GM12891 (cell line): ENCODE results near the gene APBA3.

Source experiments
- DNase-seq: peaks from one replicate; pipeline ENCODE4 v3.0.0; 2011; ENCODE audit warnings: low spot score; ENCODE audit not compliant: insufficient read length
- FAIRE-seq: peaks from 2 replicates; lab custom pipeline; 2011; peaks lifted over from hg19 to GRCh38; lab: Jason Lieb, UNC
- PAX5 ChIP-seq: IDR thresholded peaks from 2 replicates; pipeline ENCODE4 v1.6.1; 2011; ENCODE audit warnings: low read length, moderate library complexity, mild to moderate bottlenecking; ENCODE audit not compliant: insufficient read depth, severe bottlenecking
- POLR2A ChIP-seq: IDR thresholded peaks from 2 replicates; pipeline ENCODE4 v1.6.1; 2011; ENCODE audit warnings: low read depth, low read length, control low read depth
- POLR2AphosphoS5 ChIP-seq: IDR thresholded peaks from 2 replicates; pipeline ENCODE4 v1.6.1; 2011; ENCODE audit warnings: low read depth, low read length, control low read depth
- POU2F2 ChIP-seq: IDR thresholded peaks from 2 replicates; pipeline ENCODE4 v1.6.1; 2011; ENCODE audit warnings: low read depth, mild to moderate bottlenecking, control low read depth, low read length, moderate library complexity
- SPI1 ChIP-seq: IDR thresholded peaks from 2 replicates; pipeline ENCODE4 v1.6.1; 2011; ENCODE audit warnings: low read depth, low read length, control low read depth
- TAF1 ChIP-seq: IDR thresholded peaks from 2 replicates; pipeline ENCODE4 v1.6.1; 2011; ENCODE audit warnings: low read depth, low read length, control low read depth

APBA3 gene

GRCh38 chr19:3803986-3804385 is 42.5 kb upstream of the APBA3 start:
- DNase-seq (no peak), FAIRE-seq (no peak)
- TF ChIP-seq POLR2A (no peak), SPI1 (no peak), POU2F2 (no peak), POLR2AphosphoS5 (no peak), TAF1 (no peak), PAX5 (no peak)

- TF ChIP-seq POU2F2: no peak
- no peak for TF ChIP-seq POLR2AphosphoS5
- TF ChIP-seq SPI1: no peak
- no peak for TF ChIP-seq PAX5
- TF ChIP-seq TAF1: no peak
- no peak for TF ChIP-seq POLR2A
- DNase-seq (no peak), FAIRE-seq (no peak)
Measured at GRCh38 chr19:3803114-3803888, 41.8 kb upstream of the APBA3 start.

GRCh38 chr19:3801412-3802096 is 40.1 kb upstream of the APBA3 start:
- FAIRE-seq (peak; percentile 85), DNase-seq (no peak)
- no peak for TF ChIP-seq TAF1
- TF ChIP-seq POLR2AphosphoS5: no peak

GRCh38 chr19:3800996-3801395 is 39.5 kb upstream of the APBA3 start:
- DNase-seq (no peak), FAIRE-seq (no peak)
- TF ChIP-seq POU2F2: no peak
- no peak for TF ChIP-seq SPI1
- TF ChIP-seq POLR2AphosphoS5: no peak
- no peak for TF ChIP-seq PAX5
- TF ChIP-seq POLR2A: no peak
- TF ChIP-seq TAF1: no peak

- FAIRE-seq: no peak
- no peak for TF ChIP-seq POLR2A
- no peak for TF ChIP-seq POLR2AphosphoS5
- TF ChIP-seq SPI1: no peak
- no peak for TF ChIP-seq POU2F2
- no peak for TF ChIP-seq TAF1
- TF ChIP-seq PAX5: no peak
- no peak for DNase-seq
Measured at GRCh38 chr19:3798137-3798536, 36.6 kb upstream of the APBA3 start.

- no peak for TF ChIP-seq POLR2A
- no peak for TF ChIP-seq POU2F2
- TF ChIP-seq SPI1: no peak
- no peak for TF ChIP-seq PAX5
- no peak for TF ChIP-seq TAF1
- TF ChIP-seq POLR2AphosphoS5: no peak
- no peak for FAIRE-seq
- no peak for DNase-seq
Measured at GRCh38 chr19:3796358-3796757, 34.9 kb upstream of the APBA3 start.

GRCh38 chr19:3793799-3794198 is 32.3 kb upstream of the APBA3 start:
- no peak for TF ChIP-seq POU2F2
- no peak for TF ChIP-seq TAF1
- TF ChIP-seq SPI1: no peak
- no peak for TF ChIP-seq POLR2A
- TF ChIP-seq POLR2AphosphoS5: no peak
- no peak for TF ChIP-seq PAX5
- no peak for DNase-seq
- no peak for FAIRE-seq

- TF ChIP-seq POLR2AphosphoS5 (no peak), SPI1 (no peak), TAF1 (no peak), POU2F2 (no peak), POLR2A (no peak), PAX5 (no peak)
- no peak for DNase-seq
- FAIRE-seq: no peak
Measured at GRCh38 chr19:3792114-3792513, 30.6 kb upstream of the APBA3 start.

GRCh38 chr19:3790941-3791340 is 29.4 kb upstream of the APBA3 start:
- no peak for TF ChIP-seq SPI1
- no peak for TF ChIP-seq POU2F2
- TF ChIP-seq TAF1: no peak
- TF ChIP-seq POLR2AphosphoS5: no peak
- no peak for TF ChIP-seq PAX5
- no peak for TF ChIP-seq POLR2A
- no peak for FAIRE-seq

More at GRCh38 chr19:3790941-3791340, 29.4 kb upstream of the APBA3 start:
- DNase-seq: no peak
